Measurements from ENCODE around the gene CALM1. TPM values are rescaled to one million over a fixed set of nuclear protein-coding genes. Genes with fewer than 3 reads are reported as not detected.
A peak's percentile ranks its signal among the peaks of the same experiment; 100 is the strongest.

The CALM1 gene
- polyA plus RNA-seq, 2 donors: 487 to 518 TPM

GRCh38 chr14:90382491-90383125 lies 14.2 kb upstream of the CALM1 start:
- Histone ChIP-seq H3K27me3 (ENCODE audit: control insufficient read depth in 1 of 2, insufficient read depth in 2 of 2, low read length in 2 of 2) (no peaks in the 10 kb centered on the region), H3K4me1 (ENCODE audit: control insufficient read depth in 2 of 2, insufficient read depth in 2 of 2, low read length in 1 of 2) (no peaks in the 10 kb centered on the region), H3K9me3 (ENCODE audit: control insufficient read depth in 2 of 2, insufficient read depth in 1 of 2, low read depth in 1 of 2, low read length in 1 of 2) (no peaks in the 10 kb centered on the region), H3K27ac (ENCODE audit: low read depth in 2 of 2, low read length in 1 of 2) (peak overlapping the region; percentile 97 to 98), H3K36me3 (ENCODE audit: control insufficient read depth in 2 of 2, insufficient read depth in 2 of 2, low read length in 1 of 2) (no peaks in the 10 kb centered on the region), H3K4me3 (ENCODE audit: low read depth in 1 of 2, low read length in 2 of 2) (peak overlapping the region; percentile 49 to 80)
- WGBS, 2 donors: 0 to 1% methylated on average over 34 of the region's 34 CpGs

GRCh38 chr14:90383126-90383730 lies 13.6 kb upstream of the CALM1 start:
- peak overlapping the region; percentile 49 to 80 for H3K4me3 ChIP-seq (ENCODE audit: low read depth in 1 of 2, low read length in 2 of 2)
- no peaks in the 10 kb centered on the region for H3K9me3 ChIP-seq (ENCODE audit: control insufficient read depth in 2 of 2, insufficient read depth in 1 of 2, low read depth in 1 of 2, low read length in 1 of 2)
- 0% methylated on average over 60 to 62 of the region's 62 CpGs for WGBS, 2 donors
- H3K36me3 ChIP-seq (ENCODE audit: control insufficient read depth in 2 of 2, insufficient read depth in 2 of 2, low read length in 1 of 2): no peaks in the 10 kb centered on the region
- no peaks in the 10 kb centered on the region for H3K27me3 ChIP-seq (ENCODE audit: control insufficient read depth in 1 of 2, insufficient read depth in 2 of 2, low read length in 2 of 2)
- peak overlapping the region; percentile 99 to 100 for H3K27ac ChIP-seq (ENCODE audit: low read depth in 2 of 2, low read length in 1 of 2)
- no peaks in the 10 kb centered on the region for H3K4me1 ChIP-seq (ENCODE audit: control insufficient read depth in 2 of 2, insufficient read depth in 2 of 2, low read length in 1 of 2)

- Histone ChIP-seq H3K36me3 (ENCODE audit: control insufficient read depth in 2 of 2, insufficient read depth in 2 of 2, low read length in 1 of 2) (no peaks in the 10 kb centered on the region), H3K27ac (ENCODE audit: low read depth in 2 of 2, low read length in 1 of 2) (peak overlapping the region; percentile 99 to 100), H3K4me3 (ENCODE audit: low read depth in 1 of 2, low read length in 2 of 2) (peak overlapping the region; percentile 49 to 80), H3K9me3 (ENCODE audit: control insufficient read depth in 2 of 2, insufficient read depth in 1 of 2, low read depth in 1 of 2, low read length in 1 of 2) (no peaks in the 10 kb centered on the region), H3K27me3 (ENCODE audit: control insufficient read depth in 1 of 2, insufficient read depth in 2 of 2, low read length in 2 of 2) (no peaks in the 10 kb centered on the region), H3K4me1 (ENCODE audit: control insufficient read depth in 2 of 2, insufficient read depth in 2 of 2, low read length in 1 of 2) (no peaks in the 10 kb centered on the region)
- 3 to 4% methylated on average over 37 of the region's 37 CpGs for WGBS, 2 donors
Observed at GRCh38 chr14:90383731-90384542, 12.9 kb upstream of the CALM1 start.

GRCh38 chr14:90384543-90384911 lies 12.3 kb upstream of the CALM1 start:
- Histone ChIP-seq H3K9me3 (ENCODE audit: control insufficient read depth in 2 of 2, insufficient read depth in 1 of 2, low read depth in 1 of 2, low read length in 1 of 2) (no peaks in the 10 kb centered on the region), H3K27me3 (ENCODE audit: control insufficient read depth in 1 of 2, insufficient read depth in 2 of 2, low read length in 2 of 2) (no peaks in the 10 kb centered on the region), H3K4me3 (ENCODE audit: low read depth in 1 of 2, low read length in 2 of 2) (peak overlapping the region in 1 of 2 donors; percentile 80), H3K27ac (ENCODE audit: low read depth in 2 of 2, low read length in 1 of 2) (peak overlapping the region; percentile 99 to 100), H3K36me3 (ENCODE audit: control insufficient read depth in 2 of 2, insufficient read depth in 2 of 2, low read length in 1 of 2) (no peaks in the 10 kb centered on the region), H3K4me1 (ENCODE audit: control insufficient read depth in 2 of 2, insufficient read depth in 2 of 2, low read length in 1 of 2) (no peaks in the 10 kb centered on the region)
- 41 to 51% methylated on average over 3 of the region's 3 CpGs for WGBS, 2 donors

GRCh38 chr14:90386321-90386720 lies 10.5 kb upstream of the CALM1 start:
- Histone ChIP-seq H3K4me3 (ENCODE audit: low read depth in 1 of 2, low read length in 2 of 2) (no peak overlapping the region), H3K27ac (ENCODE audit: low read depth in 2 of 2, low read length in 1 of 2) (no peak overlapping the region), H3K27me3 (ENCODE audit: control insufficient read depth in 1 of 2, insufficient read depth in 2 of 2, low read length in 2 of 2) (no peaks in the 10 kb centered on the region), H3K4me1 (ENCODE audit: control insufficient read depth in 2 of 2, insufficient read depth in 2 of 2, low read length in 1 of 2) (no peaks in the 10 kb centered on the region), H3K9me3 (ENCODE audit: control insufficient read depth in 2 of 2, insufficient read depth in 1 of 2, low read depth in 1 of 2, low read length in 1 of 2) (no peaks in the 10 kb centered on the region), H3K36me3 (ENCODE audit: control insufficient read depth in 2 of 2, insufficient read depth in 2 of 2, low read length in 1 of 2) (no peaks in the 10 kb centered on the region)
- 92 to 94% methylated on average over 2 of the region's 2 CpGs for WGBS, 2 donors

GRCh38 chr14:90387206-90387760 lies 9.5 kb upstream of the CALM1 start:
- Histone ChIP-seq H3K36me3 (ENCODE audit: control insufficient read depth in 2 of 2, insufficient read depth in 2 of 2, low read length in 1 of 2) (no peaks in the 10 kb centered on the region), H3K4me1 (ENCODE audit: control insufficient read depth in 2 of 2, insufficient read depth in 2 of 2, low read length in 1 of 2) (no peaks in the 10 kb centered on the region), H3K9me3 (ENCODE audit: control insufficient read depth in 2 of 2, insufficient read depth in 1 of 2, low read depth in 1 of 2, low read length in 1 of 2) (no peaks in the 10 kb centered on the region), H3K27me3 (ENCODE audit: control insufficient read depth in 1 of 2, insufficient read depth in 2 of 2, low read length in 2 of 2) (no peaks in the 10 kb centered on the region), H3K27ac (ENCODE audit: low read depth in 2 of 2, low read length in 1 of 2) (no peak overlapping the region), H3K4me3 (ENCODE audit: low read depth in 1 of 2, low read length in 2 of 2) (no peak overlapping the region)
- 74 to 90% methylated on average over 2 of the region's 2 CpGs for WGBS, 2 donors

GRCh38 chr14:90388437-90388836 lies 8.4 kb upstream of the CALM1 start:
- H3K27ac ChIP-seq (ENCODE audit: low read depth in 2 of 2, low read length in 1 of 2): no peak overlapping the region
- no peak overlapping the region for H3K4me3 ChIP-seq (ENCODE audit: low read depth in 1 of 2, low read length in 2 of 2)
- H3K4me1 ChIP-seq (ENCODE audit: control insufficient read depth in 2 of 2, insufficient read depth in 2 of 2, low read length in 1 of 2): no peaks in the 10 kb centered on the region
- no peaks in the 10 kb centered on the region for H3K27me3 ChIP-seq (ENCODE audit: control insufficient read depth in 1 of 2, insufficient read depth in 2 of 2, low read length in 2 of 2)
- WGBS, 2 donors: 53 to 56% methylated on average over 4 of the region's 4 CpGs
- no peaks in the 10 kb centered on the region for H3K36me3 ChIP-seq (ENCODE audit: control insufficient read depth in 2 of 2, insufficient read depth in 2 of 2, low read length in 1 of 2)
- no peaks in the 10 kb centered on the region for H3K9me3 ChIP-seq (ENCODE audit: control insufficient read depth in 2 of 2, insufficient read depth in 1 of 2, low read depth in 1 of 2, low read length in 1 of 2)

- no peaks in the 10 kb centered on the region for H3K36me3 ChIP-seq (ENCODE audit: control insufficient read depth in 2 of 2, insufficient read depth in 2 of 2, low read length in 1 of 2)
- H3K4me1 ChIP-seq (ENCODE audit: control insufficient read depth in 2 of 2, insufficient read depth in 2 of 2, low read length in 1 of 2): no peaks in the 10 kb centered on the region
- H3K27me3 ChIP-seq (ENCODE audit: control insufficient read depth in 1 of 2, insufficient read depth in 2 of 2, low read length in 2 of 2): no peaks in the 10 kb centered on the region
- H3K27ac ChIP-seq (ENCODE audit: low read depth in 2 of 2, low read length in 1 of 2): no peak overlapping the region
- H3K4me3 ChIP-seq (ENCODE audit: low read depth in 1 of 2, low read length in 2 of 2): no peak overlapping the region
- 57 to 60% methylated on average over 1 of the region's 1 CpG for WGBS, 2 donors
- no peaks in the 10 kb centered on the region for H3K9me3 ChIP-seq (ENCODE audit: control insufficient read depth in 2 of 2, insufficient read depth in 1 of 2, low read depth in 1 of 2, low read length in 1 of 2)
Observed at GRCh38 chr14:90388982-90389381, 7.8 kb upstream of the CALM1 start.

- H3K9me3 ChIP-seq (ENCODE audit: control insufficient read depth in 2 of 2, insufficient read depth in 1 of 2, low read depth in 1 of 2, low read length in 1 of 2): no peaks in the 10 kb centered on the region
- WGBS, 2 donors: 80 to 86% methylated on average over 3 of the region's 3 CpGs
Observed at GRCh38 chr14:90393966-90394365, 2.9 kb upstream of the CALM1 start.

More at GRCh38 chr14:90393966-90394365, 2.9 kb upstream of the CALM1 start:
- no peaks in the 10 kb centered on the region for H3K36me3 ChIP-seq (ENCODE audit: control insufficient read depth in 2 of 2, insufficient read depth in 2 of 2, low read length in 1 of 2)
- H3K27ac ChIP-seq (ENCODE audit: low read depth in 2 of 2, low read length in 1 of 2): no peak overlapping the region
- H3K27me3 ChIP-seq (ENCODE audit: control insufficient read depth in 1 of 2, insufficient read depth in 2 of 2, low read length in 2 of 2): no peaks in the 10 kb centered on the region
- no peak overlapping the region for H3K4me3 ChIP-seq (ENCODE audit: low read depth in 1 of 2, low read length in 2 of 2)
- H3K4me1 ChIP-seq (ENCODE audit: control insufficient read depth in 2 of 2, insufficient read depth in 2 of 2, low read length in 1 of 2): peaks cover 0 to 2% of the 10 kb centered on the region in 2 donors
